ENCODE measurements around the gene GRB10.

DNA sequence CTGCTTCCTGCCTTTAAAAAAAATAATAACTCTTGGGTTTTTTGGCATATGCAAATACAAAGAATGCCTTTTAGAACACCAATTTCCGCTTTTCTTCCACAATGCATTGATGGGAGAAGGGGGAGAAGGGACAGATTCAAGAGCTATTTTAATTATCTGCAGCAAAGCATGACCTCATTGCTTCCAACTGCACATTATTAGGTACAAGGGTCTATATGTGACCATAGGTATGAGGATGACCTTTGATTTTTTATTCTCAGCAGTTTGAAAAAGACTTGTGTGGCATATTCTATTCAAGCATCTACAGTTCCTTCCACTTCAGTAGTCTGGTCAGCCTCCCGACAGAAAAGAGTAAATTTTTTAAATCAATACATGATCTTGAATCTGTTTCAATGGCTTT, 39.7 kb downstream of the GRB10 start:
- TF ChIP-seq POLR2A (IDR thresholded peaks at IDR 0.05), result no peak
- TF ChIP-seq, protein P1, sequence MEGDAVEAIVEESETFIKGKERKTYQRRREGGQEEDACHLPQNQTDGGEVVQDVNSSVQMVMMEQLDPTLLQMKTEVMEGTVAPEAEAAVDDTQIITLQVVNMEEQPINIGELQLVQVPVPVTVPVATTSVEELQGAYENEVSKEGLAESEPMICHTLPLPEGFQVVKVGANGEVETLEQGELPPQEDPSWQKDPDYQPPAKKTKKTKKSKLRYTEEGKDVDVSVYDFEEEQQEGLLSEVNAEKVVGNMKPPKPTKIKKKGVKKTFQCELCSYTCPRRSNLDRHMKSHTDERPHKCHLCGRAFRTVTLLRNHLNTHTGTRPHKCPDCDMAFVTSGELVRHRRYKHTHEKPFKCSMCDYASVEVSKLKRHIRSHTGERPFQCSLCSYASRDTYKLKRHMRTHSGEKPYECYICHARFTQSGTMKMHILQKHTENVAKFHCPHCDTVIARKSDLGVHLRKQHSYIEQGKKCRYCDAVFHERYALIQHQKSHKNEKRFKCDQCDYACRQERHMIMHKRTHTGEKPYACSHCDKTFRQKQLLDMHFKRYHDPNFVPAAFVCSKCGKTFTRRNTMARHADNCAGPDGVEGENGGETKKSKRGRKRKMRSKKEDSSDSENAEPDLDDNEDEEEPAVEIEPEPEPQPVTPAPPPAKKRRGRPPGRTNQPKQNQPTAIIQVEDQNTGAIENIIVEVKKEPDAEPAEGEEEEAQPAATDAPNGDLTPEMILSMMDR (IDR thresholded peaks at IDR 0.05), result no peak
